Loucy (cell line): Measurements from ENCODE around the gene RGSL1.
A peak's percentile ranks its signal among the peaks of the same experiment; 100 is the strongest.

Source experiments
- H2AFZ ChIP-seq: fragments of 200-600 bp; sonication (generic); 2 replicates; pipeline ENCODE4 v1.6.0; 2016; ENCODE audit warnings: antibody characterized with exemption, mild to moderate bottlenecking, low read length, moderate library complexity
- H3F3A ChIP-seq: fragments of 200-600 bp; 2 replicates; pipeline ENCODE4 v1.6.0; 2016; ENCODE audit warnings: antibody characterized with exemption, low read depth, mild to moderate bottlenecking
- H3K27me3 ChIP-seq: fragments of 200-600 bp; sonication (generic); 2 replicates; pipeline ENCODE4 v1.6.1; 2014; ENCODE audit warnings: low read length, mild to moderate bottlenecking; ENCODE audit not compliant: insufficient read depth, poor library complexity, severe bottlenecking
- H3K36me3 ChIP-seq: fragments of 200-600 bp; sonication (generic); 2 replicates; pipeline ENCODE4 v1.6.1; 2016; ENCODE audit warnings: low read length; ENCODE audit not compliant: insufficient read depth
- H3K4me1 ChIP-seq: fragments of 200-600 bp; sonication (generic); 2 replicates; pipeline ENCODE4 v1.5.1; 2014; ENCODE audit warnings: low read length, mild to moderate bottlenecking; ENCODE audit not compliant: insufficient read depth, poor library complexity, severe bottlenecking
- H3K4me2 ChIP-seq: fragments of 200-600 bp; sonication (generic); 2 replicates; pipeline ENCODE4 v1.6.0; 2014; ENCODE audit warnings: antibody characterized with exemption, low read length, low read depth, mild to moderate bottlenecking; ENCODE audit not compliant: poor library complexity, severe bottlenecking
- H3K4me3 ChIP-seq: fragments of 200-600 bp; sonication (generic); 2 replicates; pipeline ENCODE4 v1.5.1; 2014; ENCODE audit warnings: low read length, mild to moderate bottlenecking, mixed read lengths; ENCODE audit not compliant: poor library complexity, severe bottlenecking
- H3K79me2 ChIP-seq: fragments of 200-600 bp; sonication (generic); 2 replicates; pipeline ENCODE4 v1.6.1; 2014; ENCODE audit warnings: low read length; ENCODE audit not compliant: insufficient read depth
- H3K9ac ChIP-seq: fragments of 200-600 bp; sonication (generic); 2 replicates; pipeline ENCODE4 v1.6.0; 2014; ENCODE audit warnings: mild to moderate bottlenecking, low read depth, low read length, moderate library complexity; ENCODE audit not compliant: poor library complexity, severe bottlenecking
- H3K9me2 ChIP-seq: fragments of 200-600 bp; sonication (generic); replicated peaks from 2 replicates; pipeline ENCODE4 v1.6.1; 2016; ENCODE audit warnings: low read depth, low read length, mixed read lengths
- H3K9me3 ChIP-seq: fragments of 200-600 bp; sonication (generic); 2 replicates; pipeline ENCODE4 v1.6.1; 2014; ENCODE audit warnings: mild to moderate bottlenecking, antibody characterized with exemption, low read length, low read depth; ENCODE audit not compliant: insufficient read depth
- H4K20me1 ChIP-seq: fragments of 200-600 bp; sonication (generic); 2 replicates; pipeline ENCODE4 v1.6.0; 2014; ENCODE audit warnings: antibody characterized with exemption, low read length, mild to moderate bottlenecking; ENCODE audit not compliant: insufficient read depth, poor library complexity, severe bottlenecking
- EZH2phosphoT487 ChIP-seq: fragments of 200-600 bp; IDR thresholded peaks from 2 replicates; pipeline ENCODE4 v1.6.1; 2018; ENCODE audit warnings: antibody characterized with exemption, mild to moderate bottlenecking, moderate library complexity, borderline replicate concordance
- TF ChIP-seq, protein P1 (sequence below): fragments of 200-600 bp; sonication (generic); conservative IDR thresholded peaks from 2 replicates; pipeline ENCODE4 v1.5.1; 2014; ENCODE audit warnings: mild to moderate bottlenecking, antibody characterized with exemption, low read length

The RGSL1 gene

DNA sequence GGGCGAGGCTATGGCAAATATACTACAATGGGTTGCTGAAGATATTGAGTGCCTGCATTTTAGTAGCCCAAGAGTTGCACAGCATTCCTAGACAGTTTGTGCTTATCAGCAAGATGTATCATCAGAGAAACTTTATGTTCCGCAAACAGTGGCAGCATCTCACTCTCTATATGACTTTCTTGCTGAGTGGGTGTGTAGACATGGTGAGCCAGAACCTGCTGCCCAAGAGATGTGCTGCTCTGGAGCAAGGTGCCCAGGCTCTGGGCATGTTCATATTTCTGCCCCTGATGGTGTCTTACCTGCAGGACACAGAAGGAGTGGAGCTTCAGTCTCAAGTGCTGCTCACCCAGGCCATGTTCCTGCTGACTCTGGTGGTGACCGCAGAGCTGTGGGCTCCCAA, 8.2 kb upstream of the RGSL1 start:
- H3K4me2 ChIP-seq, result no peak overlapping the region
- no peak overlapping the region for H2AFZ ChIP-seq
- no peaks in the 10 kb centered on the region for H3K4me1 ChIP-seq
- H3F3A ChIP-seq, result no peaks in the 10 kb centered on the region
- no peak for TF ChIP-seq EZH2phosphoT487
- TF ChIP-seq, protein P1, sequence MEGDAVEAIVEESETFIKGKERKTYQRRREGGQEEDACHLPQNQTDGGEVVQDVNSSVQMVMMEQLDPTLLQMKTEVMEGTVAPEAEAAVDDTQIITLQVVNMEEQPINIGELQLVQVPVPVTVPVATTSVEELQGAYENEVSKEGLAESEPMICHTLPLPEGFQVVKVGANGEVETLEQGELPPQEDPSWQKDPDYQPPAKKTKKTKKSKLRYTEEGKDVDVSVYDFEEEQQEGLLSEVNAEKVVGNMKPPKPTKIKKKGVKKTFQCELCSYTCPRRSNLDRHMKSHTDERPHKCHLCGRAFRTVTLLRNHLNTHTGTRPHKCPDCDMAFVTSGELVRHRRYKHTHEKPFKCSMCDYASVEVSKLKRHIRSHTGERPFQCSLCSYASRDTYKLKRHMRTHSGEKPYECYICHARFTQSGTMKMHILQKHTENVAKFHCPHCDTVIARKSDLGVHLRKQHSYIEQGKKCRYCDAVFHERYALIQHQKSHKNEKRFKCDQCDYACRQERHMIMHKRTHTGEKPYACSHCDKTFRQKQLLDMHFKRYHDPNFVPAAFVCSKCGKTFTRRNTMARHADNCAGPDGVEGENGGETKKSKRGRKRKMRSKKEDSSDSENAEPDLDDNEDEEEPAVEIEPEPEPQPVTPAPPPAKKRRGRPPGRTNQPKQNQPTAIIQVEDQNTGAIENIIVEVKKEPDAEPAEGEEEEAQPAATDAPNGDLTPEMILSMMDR, result no peak
- H3K9ac ChIP-seq, result no peak overlapping the region
- H3K9me3 ChIP-seq, result no peaks in the 10 kb centered on the region
- H3K27me3 ChIP-seq, result no peaks in the 10 kb centered on the region
- no peaks in the 10 kb centered on the region for H3K9me2 ChIP-seq
- H3K4me3 ChIP-seq, result no peak overlapping the region
- H3K36me3 ChIP-seq, result no peaks in the 10 kb centered on the region
- no peaks in the 10 kb centered on the region for H3K79me2 ChIP-seq
- H4K20me1 ChIP-seq, result no peaks in the 10 kb centered on the region

DNA sequence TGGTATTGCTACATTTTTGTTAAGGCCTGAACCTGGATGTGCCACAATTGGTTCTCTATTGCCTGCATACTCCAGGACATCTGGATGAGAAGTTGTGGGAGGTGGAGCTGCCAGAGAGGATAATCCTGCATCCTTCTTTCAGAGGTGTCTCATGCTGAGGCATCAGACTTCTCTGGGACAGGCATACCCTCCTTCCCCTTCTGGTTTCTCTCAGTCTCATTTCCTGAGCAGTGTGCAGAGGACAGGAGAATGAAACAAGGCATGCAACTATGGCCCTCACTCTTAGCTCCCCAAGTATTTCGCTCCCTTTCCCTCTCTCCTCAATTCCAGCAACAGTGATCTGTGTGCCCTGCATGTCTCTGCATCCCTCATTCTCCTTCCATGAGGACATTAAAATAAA, 7.6 kb upstream of the RGSL1 start:
- no peak overlapping the region for H3K4me2 ChIP-seq
- no peaks in the 10 kb centered on the region for H3F3A ChIP-seq
- H3K9ac ChIP-seq, result no peak overlapping the region
- H4K20me1 ChIP-seq, result no peaks in the 10 kb centered on the region
- no peaks in the 10 kb centered on the region for H3K27me3 ChIP-seq
- no peaks in the 10 kb centered on the region for H3K9me2 ChIP-seq
- no peaks in the 10 kb centered on the region for H3K4me1 ChIP-seq
- no peaks in the 10 kb centered on the region for H3K36me3 ChIP-seq
- no peaks in the 10 kb centered on the region for H3K79me2 ChIP-seq
- no peak overlapping the region for H2AFZ ChIP-seq
- H3K9me3 ChIP-seq, result no peaks in the 10 kb centered on the region
- H3K4me3 ChIP-seq, result no peak overlapping the region
- TF ChIP-seq EZH2phosphoT487, result no peak
- TF ChIP-seq, protein P1, result no peak

DNA sequence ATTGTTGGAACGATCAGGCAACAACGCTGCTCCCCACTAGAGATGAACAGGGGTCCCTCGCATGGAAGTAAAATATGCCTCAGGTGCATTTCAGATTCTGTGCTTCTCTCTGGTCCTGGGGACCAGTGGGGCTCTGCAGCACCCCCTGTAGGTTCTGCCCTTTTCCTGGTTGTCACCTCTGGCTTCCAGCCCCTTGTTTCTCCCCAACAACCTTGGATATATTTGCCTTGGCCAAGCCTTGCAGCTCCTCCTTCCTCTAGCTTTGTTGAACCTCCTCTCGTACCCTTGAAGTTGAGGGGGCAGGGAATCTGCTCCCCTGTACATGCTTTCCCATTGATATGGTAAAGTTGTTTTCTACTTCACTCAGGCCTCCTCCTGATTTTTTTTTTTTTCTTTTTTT, 5.4 kb upstream of the RGSL1 start:
- Histone ChIP-seq H3K9me2 (no peaks in the 10 kb centered on the region), H3K4me3 (no peak overlapping the region), H2AFZ (no peak overlapping the region), H3K9ac (no peak overlapping the region), H3K9me3 (no peaks in the 10 kb centered on the region), H3K27me3 (no peaks in the 10 kb centered on the region), H3K4me1 (no peaks in the 10 kb centered on the region), H3K79me2 (no peaks in the 10 kb centered on the region), H3F3A (no peaks in the 10 kb centered on the region), H3K36me3 (no peaks in the 10 kb centered on the region), H4K20me1 (no peaks in the 10 kb centered on the region), H3K4me2 (no peak overlapping the region)
- TF ChIP-seq, protein P1, result peak; percentile 53
- TF ChIP-seq EZH2phosphoT487, result no peak
